HG02763 (cell line): ENCODE data around the gene GDF7.

ENCODE experiments used
- ATAC-seq: cut with Tn5 transposase; IDR thresholded peaks from one replicate; pipeline ENCODE4 v1.9.1; 2021; ENCODE audit warnings: mild to moderate bottlenecking, moderate library complexity; ENCODE audit not compliant: unreplicated experiment

The GDF7 gene

GRCh38 chr2:20672201-20672951, 5.4 kb downstream of the GDF7 start:
- no peak for ATAC-seq

DNA sequence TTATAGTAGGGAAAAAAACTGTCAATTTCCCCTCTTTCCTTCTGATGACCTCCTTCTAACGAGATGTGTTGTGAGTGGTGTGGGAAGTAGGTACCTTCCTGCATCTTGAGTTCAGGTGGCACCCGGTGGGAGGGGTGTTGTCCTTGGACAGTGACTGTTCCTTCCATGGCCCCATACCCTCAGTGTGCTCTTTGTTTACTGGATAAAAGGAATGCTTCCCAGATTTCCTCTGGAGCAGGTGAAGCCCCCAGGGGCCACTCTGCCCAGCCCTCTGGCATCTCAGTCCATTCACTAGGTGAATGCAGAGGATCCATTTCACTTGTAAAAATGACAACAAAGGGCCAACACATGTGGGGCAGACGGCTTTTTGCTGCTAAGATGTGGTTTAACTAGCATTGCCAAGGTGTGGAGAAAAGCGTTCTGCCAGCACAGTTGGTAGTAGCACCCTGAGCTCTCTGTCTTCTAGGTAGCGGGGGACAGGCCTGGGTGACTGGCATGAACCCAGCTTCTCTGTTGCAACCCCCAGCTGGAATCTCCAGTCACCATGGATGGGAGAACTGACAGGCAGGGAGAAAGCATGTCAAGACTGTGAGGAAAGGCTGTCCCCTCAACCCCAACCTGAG, 6.9 kb downstream of the GDF7 start:
- ATAC-seq: no peak

DNA sequence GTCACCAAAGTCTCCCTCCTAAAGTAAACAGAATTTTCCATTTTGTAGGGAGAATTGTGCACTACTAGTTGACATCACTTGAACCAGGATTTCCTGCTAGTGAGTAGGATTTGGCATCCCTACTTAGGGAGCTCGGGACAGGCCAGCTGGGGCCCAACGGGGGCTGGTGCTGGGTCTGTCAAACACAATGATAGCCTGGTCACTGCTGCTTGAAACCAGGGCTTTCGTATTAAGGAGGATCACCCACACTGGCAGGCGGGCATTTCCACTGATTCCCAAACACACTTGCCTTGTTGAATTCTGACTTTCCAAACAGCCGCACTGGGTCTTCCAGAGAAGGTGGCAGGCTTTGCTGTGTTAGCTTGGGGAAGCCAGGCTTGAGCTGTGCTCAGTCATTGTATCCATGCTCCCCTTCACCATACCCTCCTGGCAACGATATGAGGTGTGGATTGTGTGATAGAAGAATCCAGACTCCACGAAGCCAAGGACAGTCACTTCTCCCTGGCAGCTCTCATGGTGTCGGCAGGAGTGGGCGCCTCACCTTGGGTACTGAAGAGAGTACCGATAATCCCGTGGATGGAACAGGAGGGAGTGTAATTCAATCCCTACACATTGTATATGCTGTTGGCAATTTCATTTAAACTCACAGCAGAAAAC, 7.5 kb downstream of the GDF7 start:
- ATAC-seq: no peak

GRCh38 chr2:20674974-20675679, 8.2 kb downstream of the GDF7 start:
- ATAC-seq: no peak

GRCh38 chr2:20675701-20676352, 8.9 kb downstream of the GDF7 start:
- ATAC-seq: peak; percentile 52

- peak; percentile 81 for ATAC-seq
Measured at GRCh38 chr2:20676353-20677215, 9.6 kb downstream of the GDF7 start.

- peak; percentile 32 for ATAC-seq
Measured at GRCh38 chr2:20677301-20678085, 10.5 kb downstream of the GDF7 start.

DNA sequence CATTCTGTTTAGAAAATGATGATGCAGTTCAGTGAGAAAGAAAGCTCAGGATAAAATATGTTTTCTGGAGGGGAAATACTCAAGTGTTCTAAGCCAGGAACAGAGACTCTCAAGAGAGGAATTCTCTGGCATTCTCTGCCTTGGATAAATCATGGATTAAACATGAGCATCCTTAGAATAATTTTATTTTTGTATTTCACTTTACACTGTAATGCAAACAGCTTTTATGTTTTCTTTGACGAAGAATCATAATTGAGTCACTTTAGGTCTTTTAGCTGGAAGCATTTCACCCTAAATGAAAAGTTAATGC, 11.1 kb downstream of the GDF7 start:
- ATAC-seq: no peak

GRCh38 chr2:20678780-20679179, 11.8 kb downstream of the GDF7 start:
- no peak for ATAC-seq

GRCh38 chr2:20680744-20681375, 13.9 kb downstream of the GDF7 start:
- no peak for ATAC-seq

DNA sequence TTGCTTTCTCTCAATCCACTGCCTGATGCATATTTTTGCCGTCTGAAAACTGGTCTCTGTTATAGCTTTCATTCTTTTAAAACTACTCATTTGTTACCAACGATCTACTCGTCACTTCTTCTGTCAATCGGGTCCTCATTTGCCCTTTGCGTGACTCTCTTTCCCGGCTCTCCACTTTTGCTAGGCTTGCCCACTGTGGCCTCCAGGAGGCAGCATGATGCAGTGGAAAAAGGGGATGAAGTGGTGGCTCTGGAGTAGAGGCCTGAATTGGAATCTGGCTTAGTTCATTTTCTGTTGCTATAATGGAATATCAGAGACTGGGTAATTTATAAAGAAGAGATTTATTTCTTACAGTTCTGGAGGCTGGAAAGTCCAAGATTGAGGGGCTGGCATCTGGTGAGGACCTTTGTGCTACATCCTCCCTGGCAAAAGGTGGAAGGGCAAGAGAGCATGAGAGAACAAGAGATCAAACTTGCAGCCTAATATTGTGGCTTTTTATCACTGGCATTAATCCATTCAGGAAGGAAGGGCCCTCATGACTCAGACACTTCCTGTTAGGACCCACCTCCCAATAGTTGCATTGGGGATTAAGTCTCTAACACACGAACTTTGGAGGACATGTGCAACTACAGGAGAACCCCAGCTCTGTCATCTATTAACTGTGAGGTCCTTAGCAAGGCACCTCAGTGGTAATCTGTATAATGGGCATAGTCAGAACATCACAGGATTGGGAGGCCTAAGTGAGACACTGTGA, 15.4 kb downstream of the GDF7 start:
- ATAC-seq: no peak

DNA sequence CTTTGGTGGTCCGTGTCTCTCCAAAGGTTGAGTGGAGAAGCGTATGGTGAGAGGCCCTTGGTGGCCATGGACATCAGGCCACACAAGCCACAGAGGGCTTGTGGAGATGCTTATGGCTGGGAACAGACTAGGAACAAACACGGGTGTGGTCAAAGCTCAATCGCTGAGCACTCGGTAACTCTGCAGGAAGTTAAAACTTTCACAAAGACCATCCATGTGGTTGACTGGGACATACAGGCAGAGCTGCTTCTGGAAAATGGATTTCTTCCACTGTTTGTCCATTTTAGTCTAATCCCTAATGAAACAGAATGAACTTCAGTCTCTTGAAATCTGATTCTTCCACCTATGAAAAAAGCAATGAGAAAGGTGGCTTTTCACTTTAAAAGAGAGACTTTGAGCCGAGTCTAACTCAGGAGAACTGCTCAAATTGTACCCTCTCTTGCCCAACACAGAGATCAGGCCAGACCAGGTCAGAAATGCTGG, 17.7 kb downstream of the GDF7 start:
- ATAC-seq: no peak

- no peak for ATAC-seq
Measured at GRCh38 chr2:20687260-20687832, 20.4 kb downstream of the GDF7 start.

- ATAC-seq: no peak
Measured at GRCh38 chr2:20689428-20690264, 22.7 kb downstream of the GDF7 start.

GRCh38 chr2:20691076-20691734, 24.3 kb downstream of the GDF7 start:
- no peak for ATAC-seq

DNA sequence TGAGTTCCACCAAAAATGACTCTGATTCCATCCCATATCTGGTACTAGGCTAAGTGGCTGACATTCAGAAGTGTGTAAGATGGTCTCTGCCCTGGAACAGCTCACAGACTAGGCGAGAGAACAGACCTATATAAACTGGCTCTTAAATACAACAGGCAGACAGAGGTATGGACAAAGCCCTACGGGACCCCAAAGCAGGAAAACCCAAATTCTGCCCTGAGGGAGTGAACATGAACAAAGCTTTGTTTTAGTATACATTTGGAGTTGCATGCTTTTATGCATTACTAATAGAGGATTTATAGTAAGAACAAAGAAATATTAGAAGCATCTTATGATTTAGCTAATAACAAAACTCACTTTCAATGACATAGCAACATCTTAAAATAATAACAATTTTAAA, 25.1 kb downstream of the GDF7 start:
- ATAC-seq: no peak
